Activated CD4-positive, CD25-positive, alpha-beta regulatory T cell (primary cell): ENCODE results near the gene MOB4.

Experiments
- DNase-seq, 4 experiments: peaks; one replicate each; lab custom pipeline; 2025; lab: John Stamatoyannopoulos, UW

The MOB4 gene

DNA sequence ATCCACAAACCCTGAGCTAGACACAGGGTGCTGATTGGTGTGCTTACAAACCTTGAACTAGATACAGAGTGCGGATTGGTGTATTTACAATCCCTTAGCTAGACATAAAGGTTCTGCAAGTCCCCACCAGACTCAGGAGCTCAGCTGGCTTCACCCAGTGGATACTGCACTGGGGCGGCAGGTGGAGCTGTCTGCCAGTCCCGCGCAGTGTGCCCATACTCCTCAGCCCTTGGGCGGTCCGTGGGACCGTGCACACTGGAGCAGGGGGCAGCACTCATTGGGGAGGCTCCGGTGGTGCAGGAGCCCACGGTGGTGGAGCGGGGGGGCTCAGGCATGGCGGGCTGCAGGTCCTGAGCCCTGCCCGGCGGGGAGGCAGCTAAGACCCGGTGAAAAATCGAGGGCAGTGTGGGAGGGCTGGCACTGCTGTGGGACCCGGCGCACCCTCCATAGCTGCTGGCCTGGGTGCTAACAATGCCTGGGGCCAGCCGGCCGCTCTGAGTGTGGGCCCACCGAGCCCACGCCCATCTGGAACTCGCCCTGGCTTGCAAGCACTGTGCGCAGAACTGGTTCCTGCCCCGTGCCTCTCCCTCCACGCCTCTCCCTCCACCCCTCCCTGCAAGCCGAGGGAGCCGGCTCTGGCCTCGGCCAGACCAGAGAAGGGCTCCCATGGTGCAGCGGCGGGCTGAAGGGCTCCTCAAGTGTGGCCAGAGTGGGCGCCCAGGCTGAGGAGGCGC, 75.6 kb downstream of the MOB4 start:
- DNase-seq, result no peak

DNA sequence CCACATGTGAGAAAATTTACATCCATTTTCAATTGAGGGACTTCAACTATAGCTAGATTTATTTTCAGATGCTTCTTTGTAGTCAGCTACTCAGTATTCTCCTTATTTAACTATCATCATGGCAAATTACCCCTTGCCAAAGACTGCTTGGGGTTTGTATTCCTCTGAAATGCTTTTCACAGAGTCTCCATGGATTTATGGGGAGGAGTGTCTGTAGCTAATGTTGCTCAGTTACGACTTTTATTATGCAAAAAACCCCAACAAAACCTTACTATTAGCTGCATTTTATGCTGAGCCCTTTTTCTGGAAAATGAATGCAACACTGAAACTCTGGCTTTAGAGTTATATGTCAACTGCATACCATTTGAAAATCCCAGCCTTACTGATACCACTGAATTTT, 80.9 kb downstream of the MOB4 start:
- DNase-seq, result no peak

DNA sequence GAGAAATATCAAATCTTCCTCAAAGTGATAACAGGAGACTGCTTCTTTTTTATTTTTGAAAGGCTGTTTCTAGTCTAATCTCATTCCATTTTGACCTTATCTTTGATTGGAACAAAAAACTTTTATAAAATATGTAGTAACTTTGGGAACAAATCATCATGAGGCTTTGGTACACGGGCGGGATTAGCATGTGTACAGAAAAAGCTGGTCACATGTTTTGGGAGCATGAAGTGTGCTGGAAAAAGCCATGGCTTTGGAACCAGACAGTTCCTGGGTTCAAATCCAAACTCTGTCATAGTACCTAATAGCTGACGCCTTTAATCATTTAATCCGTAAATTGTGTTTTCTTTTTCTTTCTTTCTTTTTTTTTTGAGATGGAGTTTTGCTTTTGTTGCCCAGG, 81.3 kb downstream of the MOB4 start:
- no peak for DNase-seq

DNA sequence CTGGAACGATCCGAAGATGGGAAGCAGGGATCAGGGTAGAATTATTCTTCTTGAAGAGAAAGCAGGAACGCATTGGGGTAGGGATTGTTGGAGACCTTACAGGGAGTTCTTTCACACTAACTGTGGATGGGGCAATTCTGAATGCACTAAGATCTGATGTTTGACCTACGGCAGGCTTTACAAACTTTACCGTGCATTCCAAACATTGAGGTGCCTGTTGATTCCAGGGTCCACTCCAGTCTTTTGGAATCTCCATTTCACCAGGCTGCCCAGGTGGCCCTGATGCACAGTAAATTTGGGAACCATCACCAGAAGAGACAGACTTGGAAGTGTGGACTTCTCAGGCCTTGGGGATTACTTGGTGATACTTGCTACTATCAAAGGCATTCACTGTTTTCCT, 82.6 kb downstream of the MOB4 start:
- no peak for DNase-seq

DNA sequence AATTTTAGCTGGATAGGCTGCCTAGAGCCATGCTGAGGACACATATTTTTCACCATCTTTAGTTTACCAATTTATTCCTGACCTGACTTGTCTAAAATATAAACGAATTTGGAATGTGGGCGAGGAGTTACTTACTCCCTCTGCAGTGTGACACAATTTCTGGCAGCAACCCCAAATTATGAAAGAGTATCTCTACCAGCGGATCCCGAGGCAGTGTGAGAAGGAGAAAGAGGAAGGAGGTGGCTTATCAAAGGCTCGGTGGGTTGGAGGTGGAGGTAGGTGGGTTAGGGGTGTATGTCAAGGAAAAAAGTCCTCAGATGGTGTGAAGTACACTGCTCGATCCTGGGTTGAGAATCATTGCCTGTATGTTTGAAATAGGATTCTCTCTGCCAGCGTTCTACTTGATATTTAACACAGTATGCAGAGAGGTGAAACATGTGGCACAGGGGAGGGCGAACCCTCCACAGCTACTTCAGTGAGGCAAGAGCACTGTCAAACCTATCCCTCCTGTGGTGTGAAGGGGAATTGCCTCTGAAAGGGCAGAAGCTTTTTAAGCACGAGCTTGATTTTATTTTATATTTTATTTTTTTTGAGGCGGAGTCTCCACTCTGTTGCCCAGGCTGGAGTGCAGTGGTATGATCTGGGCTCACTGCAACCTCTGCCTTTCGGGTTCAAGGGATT, 83.6 kb downstream of the MOB4 start:
- DNase-seq, result no peak

DNA sequence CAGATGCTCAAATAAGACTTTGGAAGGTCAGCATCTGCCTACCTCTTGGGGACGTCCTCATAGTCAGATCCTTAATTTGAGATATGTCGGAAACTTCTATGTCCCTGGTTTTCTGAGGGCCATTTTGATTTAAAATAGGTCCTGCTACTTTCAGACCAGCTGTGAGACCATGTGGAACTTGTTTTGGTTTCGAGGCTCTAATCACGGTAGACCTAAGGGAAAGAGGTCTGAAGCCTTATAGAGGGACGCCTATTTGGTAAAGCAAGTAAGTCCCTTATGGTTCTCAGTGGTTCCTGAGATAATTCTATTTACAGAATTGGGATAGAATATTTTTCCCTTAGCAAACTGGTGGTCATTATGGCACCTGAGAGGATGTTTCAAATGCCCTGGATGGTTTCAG, 84.4 kb downstream of the MOB4 start:
- no peak for DNase-seq

DNA sequence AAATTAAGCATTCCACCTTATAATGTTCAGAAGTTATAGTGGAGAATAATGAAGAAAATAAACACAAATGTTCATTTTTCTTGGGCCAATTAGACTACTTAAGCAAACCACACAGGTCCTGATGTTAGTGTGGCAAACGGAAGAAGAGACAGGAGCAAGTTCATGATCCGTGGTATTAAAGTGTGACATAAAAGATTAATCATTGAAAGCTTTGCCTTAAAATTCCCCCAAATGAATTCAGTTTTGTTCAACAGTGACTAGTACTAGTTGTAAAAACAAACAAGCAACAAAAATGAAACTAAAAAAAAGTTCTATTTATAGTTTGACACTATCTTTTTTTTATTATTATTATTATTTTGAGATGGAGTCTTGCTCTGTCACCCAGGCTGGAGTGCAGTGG, 85.9 kb downstream of the MOB4 start:
- DNase-seq, result no peak
